ENCODE measurements around the gene LMBRD1. TPM values are rescaled to one million over a fixed set of nuclear protein-coding genes. Genes with fewer than 3 reads are reported as not detected.

The LMBRD1 gene
- total and polyA plus RNA-seq, 2 of the 13 experiments (the other 11 are each of a cell fraction or from before 2014, with no cell fraction given) = 18.9 to 21.5 TPM

DNA sequence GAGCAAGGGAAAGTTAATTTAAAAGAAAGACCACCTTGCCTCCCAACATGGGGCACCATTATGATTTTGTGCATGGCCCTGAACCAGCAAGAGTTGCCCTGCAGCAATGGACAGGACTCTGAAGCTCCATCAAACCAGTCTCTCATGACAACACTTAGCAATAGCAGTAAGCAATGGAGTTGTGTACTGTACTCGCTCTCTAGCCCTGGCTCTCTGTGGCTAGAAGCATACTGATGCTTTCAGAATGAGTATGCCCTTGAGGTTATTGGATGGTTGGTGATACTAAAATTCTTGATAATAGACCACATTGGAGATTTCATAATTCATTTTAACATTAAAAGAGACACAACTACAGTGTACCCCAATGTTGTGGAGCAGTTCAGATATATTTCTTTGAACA is 23.2 kb upstream of the LMBRD1 start (continued):
- TF ChIP-seq ZBTB40 (IDR thresholded peaks at IDR 0.05) = no peak
- TF ChIP-seq ZBTB40 (CRISPR knock-in tag; IDR thresholded peaks at IDR 0.05) = no peak

DNA sequence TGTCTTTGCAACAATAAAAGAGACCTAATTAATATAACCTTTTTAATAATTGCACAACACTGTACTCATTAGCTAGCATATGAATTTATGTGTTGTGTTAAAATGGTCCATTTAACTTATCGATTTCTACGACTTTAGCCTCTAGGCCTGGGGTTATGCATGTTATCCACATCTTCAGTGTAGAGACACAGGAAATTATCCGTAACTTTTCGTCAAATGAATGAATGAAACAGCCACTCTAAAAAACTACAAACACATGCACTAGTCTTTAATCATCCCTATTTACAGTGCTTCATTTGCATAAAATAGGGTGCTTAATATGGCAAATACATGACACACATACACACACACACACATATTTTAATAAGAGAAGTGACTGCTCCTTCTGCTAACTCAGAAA is 22.3 kb upstream of the LMBRD1 start:
- 0 out of 2 replicates have a peak, but pooled peaks cover 5% of the 10 kb centered on the region for H3K4me1 ChIP-seq (ENCODE audit: insufficient read depth, low read length)
- POLR2A ChIA-PET = no interaction called here
- H3K27me3 ChIP-seq (ENCODE audit: control insufficient read depth in 1 of 2, insufficient read depth in 2 of 2, low read length in 2 of 2) = no peaks in the 10 kb centered on the region
- H2AFZ ChIP-seq (ENCODE audit: low read length) = no peak overlapping the region
- CTCF ChIA-PET (ENCODE audit: low intra/inter-chr PET ratio, low total read pairs) = no interaction called here
- intact Hi-C loops (cut with micrococcal nuclease; ENCODE audit: unreplicated experiment) (no loop called here), in situ Hi-C loops (cut with HindIII; ENCODE audit: extremely low pct_ligation_motif_present, low pct_unique_long_range_greater_than_20kb) (no loop called here)
- H3K36me3 ChIP-seq (replicated peaks in 1 of 2; ENCODE audit: control insufficient read depth in 1 of 2, insufficient read depth in 2 of 2, low read length in 2 of 2) = no peaks in the 10 kb centered on the region
- ATAC-seq (no peak), DNase-seq (ENCODE audit: low spot score) (no peak), FAIRE-seq (no peak)
- H3K9ac ChIP-seq (ENCODE audit: insufficient read depth, low read depth, low read length) = no peak overlapping the region
- H3K4me2 ChIP-seq (ENCODE audit: low read depth, low read length) = no peak overlapping the region
- TF ChIP-seq NR2F6 (IDR thresholded peaks at IDR 0.05) (no peak), NR2F6 (CRISPR knock-in tag; IDR thresholded peaks at IDR 0.05) (no peak), TOE1 (CRISPR knock-in tag; IDR thresholded peaks at IDR 0.05) (no peak), JUN (CRISPR knock-in tag; IDR thresholded peaks at IDR 0.05) (no peak)
- TF ChIP-seq, protein P1, sequence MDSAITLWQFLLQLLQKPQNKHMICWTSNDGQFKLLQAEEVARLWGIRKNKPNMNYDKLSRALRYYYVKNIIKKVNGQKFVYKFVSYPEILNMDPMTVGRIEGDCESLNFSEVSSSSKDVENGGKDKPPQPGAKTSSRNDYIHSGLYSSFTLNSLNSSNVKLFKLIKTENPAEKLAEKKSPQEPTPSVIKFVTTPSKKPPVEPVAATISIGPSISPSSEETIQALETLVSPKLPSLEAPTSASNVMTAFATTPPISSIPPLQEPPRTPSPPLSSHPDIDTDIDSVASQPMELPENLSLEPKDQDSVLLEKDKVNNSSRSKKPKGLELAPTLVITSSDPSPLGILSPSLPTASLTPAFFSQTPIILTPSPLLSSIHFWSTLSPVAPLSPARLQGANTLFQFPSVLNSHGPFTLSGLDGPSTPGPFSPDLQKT (CRISPR knock-in tag; IDR thresholded peaks at IDR 0.05; ENCODE audit: borderline replicate concordance) = no peak
- TF ChIP-seq, protein P2, sequence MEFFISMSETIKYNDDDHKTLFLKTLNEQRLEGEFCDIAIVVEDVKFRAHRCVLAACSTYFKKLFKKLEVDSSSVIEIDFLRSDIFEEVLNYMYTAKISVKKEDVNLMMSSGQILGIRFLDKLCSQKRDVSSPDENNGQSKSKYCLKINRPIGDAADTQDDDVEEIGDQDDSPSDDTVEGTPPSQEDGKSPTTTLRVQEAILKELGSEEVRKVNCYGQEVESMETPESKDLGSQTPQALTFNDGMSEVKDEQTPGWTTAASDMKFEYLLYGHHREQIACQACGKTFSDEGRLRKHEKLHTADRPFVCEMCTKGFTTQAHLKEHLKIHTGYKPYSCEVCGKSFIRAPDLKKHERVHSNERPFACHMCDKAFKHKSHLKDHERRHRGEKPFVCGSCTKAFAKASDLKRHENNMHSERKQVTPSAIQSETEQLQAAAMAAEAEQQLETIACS (CRISPR knock-in tag; IDR thresholded peaks at IDR 0.05) = no peak
- TF ChIP-seq, protein P3, sequence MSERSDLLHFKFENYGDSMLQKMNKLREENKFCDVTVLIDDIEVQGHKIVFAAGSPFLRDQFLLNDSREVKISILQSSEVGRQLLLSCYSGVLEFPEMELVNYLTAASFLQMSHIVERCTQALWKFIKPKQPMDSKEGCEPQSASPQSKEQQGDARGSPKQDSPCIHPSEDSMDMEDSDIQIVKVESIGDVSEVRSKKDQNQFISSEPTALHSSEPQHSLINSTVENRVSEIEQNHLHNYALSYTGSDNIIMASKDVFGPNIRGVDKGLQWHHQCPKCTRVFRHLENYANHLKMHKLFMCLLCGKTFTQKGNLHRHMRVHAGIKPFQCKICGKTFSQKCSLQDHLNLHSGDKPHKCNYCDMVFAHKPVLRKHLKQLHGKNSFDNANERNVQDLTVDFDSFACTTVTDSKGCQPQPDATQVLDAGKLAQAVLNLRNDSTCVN (CRISPR knock-in tag; IDR thresholded peaks at IDR 0.05; ENCODE audit: borderline replicate concordance) = no peak
- H4K20me1 ChIP-seq (ENCODE audit: insufficient read depth, low read length) = no peaks in the 10 kb centered on the region
- BruUV-seq (replicated peaks) = no TSS peak
- H3K4me3 ChIP-seq (replicated peaks in 1 of 3; ENCODE audit: insufficient read depth in 1 of 3, low read depth in 2 of 3, low read length in 3 of 3) = no peak overlapping the region
- 56% methylated on average over 4 of the region's 4 CpGs for WGBS (ENCODE audit: low lambda C conversion rate)
- H3K27ac ChIP-seq (ENCODE audit: extremely low read length, insufficient read depth, low read length) = no peak overlapping the region
- no peaks in the 10 kb centered on the region for H3K9me3 ChIP-seq (ENCODE audit: low read length)
- H3K79me2 ChIP-seq (ENCODE audit: insufficient read depth, low read length) = no peaks in the 10 kb centered on the region

All from HepG2 (cell line).